ENCODE results near the gene ETF1.

DNA sequence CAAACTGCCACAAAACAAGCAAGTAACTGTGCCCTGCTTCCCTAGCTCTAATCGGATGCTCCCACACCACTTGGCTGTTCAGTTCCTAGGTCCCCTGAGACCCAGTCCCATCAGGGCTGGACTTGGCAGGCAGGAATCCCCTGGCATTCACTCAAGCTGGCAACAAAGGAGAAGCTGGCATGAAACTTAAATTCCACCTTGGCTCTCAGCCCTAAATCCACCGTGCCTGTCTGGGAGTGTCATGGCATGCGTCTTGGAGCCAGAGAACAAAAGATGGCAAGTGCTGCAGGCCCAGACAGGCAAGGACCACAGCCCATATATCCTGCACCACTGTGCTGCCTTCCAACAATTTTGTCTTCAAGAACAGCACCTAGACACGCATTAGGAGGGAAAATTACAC is 38.2 kb downstream of the ETF1 start:
- TF ChIP-seq POLR2AphosphoS5 (IDR thresholded peaks at IDR 0.05) (peak; percentile 40), EP300 (IDR thresholded peaks at IDR 0.05) (no peak)
- TF ChIP-seq, protein P1, sequence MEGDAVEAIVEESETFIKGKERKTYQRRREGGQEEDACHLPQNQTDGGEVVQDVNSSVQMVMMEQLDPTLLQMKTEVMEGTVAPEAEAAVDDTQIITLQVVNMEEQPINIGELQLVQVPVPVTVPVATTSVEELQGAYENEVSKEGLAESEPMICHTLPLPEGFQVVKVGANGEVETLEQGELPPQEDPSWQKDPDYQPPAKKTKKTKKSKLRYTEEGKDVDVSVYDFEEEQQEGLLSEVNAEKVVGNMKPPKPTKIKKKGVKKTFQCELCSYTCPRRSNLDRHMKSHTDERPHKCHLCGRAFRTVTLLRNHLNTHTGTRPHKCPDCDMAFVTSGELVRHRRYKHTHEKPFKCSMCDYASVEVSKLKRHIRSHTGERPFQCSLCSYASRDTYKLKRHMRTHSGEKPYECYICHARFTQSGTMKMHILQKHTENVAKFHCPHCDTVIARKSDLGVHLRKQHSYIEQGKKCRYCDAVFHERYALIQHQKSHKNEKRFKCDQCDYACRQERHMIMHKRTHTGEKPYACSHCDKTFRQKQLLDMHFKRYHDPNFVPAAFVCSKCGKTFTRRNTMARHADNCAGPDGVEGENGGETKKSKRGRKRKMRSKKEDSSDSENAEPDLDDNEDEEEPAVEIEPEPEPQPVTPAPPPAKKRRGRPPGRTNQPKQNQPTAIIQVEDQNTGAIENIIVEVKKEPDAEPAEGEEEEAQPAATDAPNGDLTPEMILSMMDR (IDR thresholded peaks at IDR 0.05): no peak
